HCT116 (cell line): ENCODE results near the gene EGFL6. TPM values are rescaled to one million over a fixed set of nuclear protein-coding genes. Genes with fewer than 3 reads are reported as not detected.

Experiments
- ATAC-seq: fragments of 200-7000 bp; cut with Tn5 transposase; 2 replicates; pipeline ENCODE4 v1.9.1; 2020; ENCODE audit warnings: mild to moderate bottlenecking, moderate library complexity
- BruUV-seq: library from RNA; stranded (reverse); fragments of 400-500 nt; replicated peaks from 2 replicates; lab custom pipeline; 2021; lab: Mats Ljungman, UMichigan
- CTCF ChIA-PET: fragments of 300-600 bp; sonication (Branson Sonifier 250); formaldehyde crosslinking; loops from one replicate; lab custom pipeline; 2021; ENCODE audit warnings: antibody characterized with exemption; lab: Charles Lee
- POLR2A ChIA-PET: fragments of 300-600, 350-600 bp; sonication (Branson Sonifier 250); formaldehyde crosslinking; loops from one replicate; lab custom pipeline; 2021; ENCODE audit warnings: antibody characterized with exemption; lab: Charles Lee
- RAD21 ChIA-PET, 2 experiments: fragments of 300-600 bp; sonication (Branson Sonifier 250); formaldehyde crosslinking; loops; one replicate each; lab custom pipeline; 2023; ENCODE audit warnings: low total read pairs in 2 of 2; ENCODE audit not compliant: uncharacterized antibody in 2 of 2, unreplicated experiment in 2 of 2, low non-redundant PET in 1 of 2; lab: Charles Lee
- DNase-seq: peaks from one replicate; pipeline ENCODE4 v3.0.0-alpha.2; 2010; ENCODE audit warnings: low read depth, low spot score
- H2AFZ ChIP-seq: fragments of 200-600 bp; shearing (Covaris generic), sonication (generic); 2 replicates; pipeline ENCODE4 v1.6.1; 2017; ENCODE audit warnings: low read depth, mixed run types, mixed read lengths, antibody characterized with exemption, low read length; ENCODE audit not compliant: poor library complexity, severe bottlenecking
- H3K27ac ChIP-seq: 2 replicates; pipeline ENCODE4 v1.5.1; 2012; ENCODE audit warnings: low read depth, low read length
- H3K27me3 ChIP-seq: fragments of 200-600 bp; sonication (generic); 2 replicates; pipeline ENCODE4 v1.6.1; 2016; ENCODE audit warnings: mixed run types, low read length, mixed read lengths; ENCODE audit not compliant: insufficient read depth
- H3K36me3 ChIP-seq, 2 experiments: fragments of 200-500 bp in 1 of 2; fragments of 200-600 bp in 1 of 2; sonication (Bioruptor generic) in 1 of 2; sonication (generic) in 1 of 2; 2 replicates each; pipeline versions ENCODE4 v1.5.1 to v1.6.1; 2014 to 2016; ENCODE audit warnings: low read length in 2 of 2, inconsistent platforms in 1 of 2, mixed read lengths in 1 of 2, mixed run types in 1 of 2; ENCODE audit not compliant: insufficient read depth in 2 of 2, control insufficient read depth in 1 of 2
- H3K4me1 ChIP-seq, 2 experiments: fragments of 200-600 bp in 1 of 2; sonication (generic) in 1 of 2; 2 replicates each; pipeline versions ENCODE4 v1.5.1 to v1.6.1; 2012 to 2017; ENCODE audit warnings: low read length in 2 of 2, inconsistent platforms in 1 of 2, mild to moderate bottlenecking in 1 of 2, mixed read lengths in 1 of 2, mixed run types in 1 of 2, moderate library complexity in 1 of 2; ENCODE audit not compliant: insufficient read depth in 2 of 2, control insufficient read depth in 1 of 2
- H3K4me2 ChIP-seq: fragments of 200-600 bp; sonication (generic); 2 replicates; pipeline ENCODE4 v1.6.1; 2017; ENCODE audit warnings: mixed run types, low read length, mixed read lengths
- H3K4me3 ChIP-seq, 2 experiments: fragments of 200-600 bp in 1 of 2; sonication (generic) in 1 of 2; replicated peaks in 1 of 2; 2 replicates each; pipeline ENCODE4 v1.5.1; 2011 to 2016; ENCODE audit warnings: low read length in 2 of 2, control low read depth in 1 of 2, low read depth in 1 of 2, mild to moderate bottlenecking in 1 of 2, mixed read lengths in 1 of 2, mixed run types in 1 of 2
- H3K79me2 ChIP-seq: fragments of 200-600 bp; sonication (generic); 2 replicates; pipeline ENCODE4 v1.6.1; 2017; ENCODE audit warnings: mild to moderate bottlenecking, mixed run types, low read length, moderate library complexity, mixed read lengths; ENCODE audit not compliant: insufficient read depth
- H3K9ac ChIP-seq: fragments of 200-600 bp; sonication (generic); 2 replicates; pipeline ENCODE4 v1.6.1; 2016; ENCODE audit warnings: low read length, mixed read lengths
- H3K9me2 ChIP-seq: fragments of 200-600 bp; sonication (generic), shearing (Covaris generic); 2 replicates; pipeline ENCODE4 v1.6.1; 2017; ENCODE audit warnings: mixed run types, mild to moderate bottlenecking, moderate library complexity; ENCODE audit not compliant: insufficient read depth
- H3K9me3 ChIP-seq, 2 experiments: fragments of 200-500 bp in 1 of 2; fragments of 200-600 bp in 1 of 2; sonication (Bioruptor generic) in 1 of 2; sonication (generic) in 1 of 2; 2 replicates each; pipeline ENCODE4 v1.6.1; 2014 to 2017; ENCODE audit warnings: low read length in 2 of 2, mixed read lengths in 2 of 2, inconsistent platforms in 1 of 2, low read depth in 1 of 2, mild to moderate bottlenecking in 1 of 2, mixed run types in 1 of 2, moderate library complexity in 1 of 2; ENCODE audit not compliant: control insufficient read depth in 1 of 2, insufficient read depth in 1 of 2
- H4K20me1 ChIP-seq: fragments of 200-600 bp; sonication (generic), shearing (Covaris generic); 2 replicates; pipeline ENCODE4 v1.6.1; 2017; ENCODE audit warnings: mixed run types, mild to moderate bottlenecking, moderate library complexity; ENCODE audit not compliant: insufficient read depth
- CBX3 ChIP-seq: IDR thresholded peaks from 2 replicates; pipeline ENCODE4 v1.6.1; 2012; ENCODE audit warnings: low read depth
- CEBPB ChIP-seq: IDR thresholded peaks from 2 replicates; pipeline ENCODE4 v1.6.1; 2012; ENCODE audit warnings: low read depth
- EZH2 ChIP-seq: fragments of 200-600 bp; sonication (generic); IDR thresholded peaks from 2 replicates; pipeline ENCODE4 v1.6.1; 2017; ENCODE audit warnings: antibody characterized with exemption, mixed run types
- FOSL1 ChIP-seq: IDR thresholded peaks from 2 replicates; pipeline ENCODE4 v1.6.1; 2012; ENCODE audit warnings: low read depth
- JUND ChIP-seq: IDR thresholded peaks from 2 replicates; pipeline ENCODE4 v1.6.1; 2012
- POLR2A ChIP-seq: IDR thresholded peaks from 2 replicates; pipeline ENCODE4 v1.7.0; 2011; ENCODE audit warnings: borderline replicate concordance; ENCODE audit not compliant: insufficient read depth, insufficient read length; ENCODE audit errors: extremely low read depth
- RAD21 ChIP-seq: IDR thresholded peaks from 2 replicates; pipeline ENCODE4 v1.6.1; 2012; ENCODE audit warnings: low read depth, mild to moderate bottlenecking
- REST ChIP-seq: IDR thresholded peaks from 2 replicates; pipeline ENCODE4 v1.6.1; 2012; ENCODE audit warnings: low read depth
- TCF7L2 ChIP-seq: IDR thresholded peaks from 2 replicates; pipeline ENCODE4 v1.7.0; 2011; ENCODE audit warnings: borderline replicate concordance, inconsistent platforms; ENCODE audit not compliant: insufficient read depth, insufficient read length; ENCODE audit errors: extremely low read depth
- YY1 ChIP-seq: IDR thresholded peaks from 2 replicates; pipeline ENCODE4 v1.6.1; 2011; ENCODE audit warnings: low read length, low read depth, moderate library complexity, mild to moderate bottlenecking; ENCODE audit not compliant: insufficient replicate concordance; ENCODE audit errors: extremely low read depth
- intact Hi-C: fragments of 100-400 bp; cut with micrococcal nuclease; formaldehyde crosslinking; loops from 2 replicates; pipeline ENCODE4 v1.10.0; 2022
- total RNA-seq: library from RNA; stranded (reverse); gene quantifications from one replicate; pipeline ENCODE4 v1.2.1, GENCODE V29; 2021; ENCODE audit not compliant: unreplicated experiment

The EGFL6 gene
- total RNA-seq, 1 experiment from 2014 or later: not detected

GRCh38 chrX:13614154-13614553, 44.8 kb downstream of the EGFL6 start:
- no peak for ATAC-seq
- CTCF ChIA-PET: no interaction called here

GRCh38 chrX:13620207-13620606, 50.8 kb downstream of the EGFL6 start:
- Histone ChIP-seq H3K4me1 (no peaks in the 10 kb centered on the region), H3K9me2 (no peaks in the 10 kb centered on the region), H3K27me3 (no peaks in the 10 kb centered on the region), H3K79me2 (no peaks in the 10 kb centered on the region), H3K9me3 (no peaks in the 10 kb centered on the region)
- DNase-seq (no peak), ATAC-seq (no peak)
- RAD21 ChIA-PET: no interaction called here
- POLR2A ChIA-PET: no interaction called here
- intact Hi-C loops: no loop called here
- no peak for TF ChIP-seq POLR2A
- no peak for TF ChIP-seq TCF7L2
- no peak for TF ChIP-seq JUND
- TF ChIP-seq YY1: no peak
- no peak for TF ChIP-seq REST
- TF ChIP-seq, all 23 proteins: peak for 0
- no TSS peak for BruUV-seq
- Histone ChIP-seq H4K20me1 (no peaks in the 10 kb centered on the region), H3K27ac (no peak overlapping the region), H3K4me3 (no peak overlapping the region), H3K4me2 (no peak overlapping the region), H2AFZ (no peak overlapping the region), H3K9ac (no peak overlapping the region), H3K36me3 (no peaks in the 10 kb centered on the region)
- CTCF ChIA-PET: no interaction called here

More at GRCh38 chrX:13614154-13614553, 44.8 kb downstream of the EGFL6 start:
- no peak overlapping the region for H3K27ac ChIP-seq
- BruUV-seq: no TSS peak
- H3K4me3 ChIP-seq: no peak overlapping the region
- no peaks in the 10 kb centered on the region for H3K9me3 ChIP-seq
- intact Hi-C loops: no loop called here
- H3K79me2 ChIP-seq: no peaks in the 10 kb centered on the region
- ChIA-PET RAD21 (no interaction called here), POLR2A (no interaction called here)
- no peak overlapping the region for H3K4me2 ChIP-seq
- H3K36me3 ChIP-seq: no peaks in the 10 kb centered on the region
- TF ChIP-seq EZH2 (no peak), FOSL1 (no peak), CBX3 (no peak), CEBPB (no peak), RAD21 (no peak), YY1 (no peak)
- no peak overlapping the region for H2AFZ ChIP-seq
- H3K27me3 ChIP-seq: no peaks in the 10 kb centered on the region
- H3K4me1 ChIP-seq: no peaks in the 10 kb centered on the region
- H4K20me1 ChIP-seq: no peaks in the 10 kb centered on the region
- DNase-seq: no peak
- H3K9me2 ChIP-seq: no peaks in the 10 kb centered on the region
- H3K9ac ChIP-seq: no peak overlapping the region
